HEK293 (cell line): ENCODE data around the gene DNAJC11.
A peak's percentile ranks its signal among the peaks of the same experiment; 100 is the strongest.
"Not testable (repeated sequence)": the region's sequence is repeated elsewhere in the genome, so short reads cannot be mapped to it uniquely, and the experiment has no call there.

Experiments used
- CTCF ChIA-PET: fragments of 350-600 bp; formaldehyde crosslinking; extraction: SDS; loops from one replicate; lab custom pipeline; 2021; ENCODE audit warnings: antibody characterized with exemption; lab: Yijun Ruan, JAX
- POLR2A ChIA-PET: fragments of 300-600 bp; formaldehyde crosslinking; extraction: SDS; loops from one replicate; lab custom pipeline; 2020; ENCODE audit warnings: antibody characterized with exemption, inconsistent platforms; lab: Yijun Ruan, JAX
- H3K27ac ChIP-seq: fragments of 200-500 bp; sonication (Bioruptor generic); 2 replicates; pipeline ENCODE4 v1.5.1; 2014; ENCODE audit warnings: low read depth, low read length, control low read depth, inconsistent platforms; ENCODE audit errors: extremely low read depth
- H3K36me3 ChIP-seq, 2 experiments: fragments of 200-500 bp in 1 of 2; sonication (Bioruptor generic) in 1 of 2; 1 replicate in 1 of 2; 2 replicates in 1 of 2; pipeline ENCODE4 v1.5.1; 2014 to 2017; ENCODE audit warnings: inconsistent platforms in 2 of 2, low read length in 2 of 2; ENCODE audit not compliant: control insufficient read depth in 2 of 2, insufficient read depth in 1 of 2
- H3K4me1 ChIP-seq: fragments of 200-500 bp; sonication (Bioruptor generic); 2 replicates; pipeline ENCODE4 v1.5.1; 2014; ENCODE audit warnings: mild to moderate bottlenecking, low read length, inconsistent platforms; ENCODE audit not compliant: control insufficient read depth, insufficient read depth
- H3K4me3 ChIP-seq: 2 replicates; pipeline ENCODE4 v1.5.1; 2011; ENCODE audit warnings: low read depth, mild to moderate bottlenecking, control low read depth, low read length, moderate library complexity
- H3K9me3 ChIP-seq: fragments of 200-500 bp; sonication (Bioruptor generic); 2 replicates; pipeline ENCODE4 v1.5.1; 2014; ENCODE audit warnings: low read depth, low read length, inconsistent platforms; ENCODE audit not compliant: control insufficient read depth, insufficient read depth
- EGR2 ChIP-seq: fragments of 450-650 bp; formaldehyde crosslinking; IDR thresholded peaks from 2 replicates; pipeline ENCODE4 v1.5.1; 2016; ENCODE audit warnings: low read depth, missing biosample characterization, missing genetic modification characterization
- KLF10 ChIP-seq: fragments of 450-650 bp; IDR thresholded peaks from 2 replicates; pipeline ENCODE4 v1.5.1; 2018; ENCODE audit warnings: missing biosample characterization, mild to moderate bottlenecking, missing genetic modification characterization
- PRDM1 ChIP-seq: fragments of 450-650 bp; formaldehyde crosslinking; IDR thresholded peaks from 2 replicates; pipeline ENCODE4; 2016; ENCODE audit warnings: missing biosample characterization, missing genetic modification characterization
- SCRT1 ChIP-seq: fragments of 450-650 bp; formaldehyde crosslinking; IDR thresholded peaks from 2 replicates; pipeline ENCODE4 v1.5.1; 2016; ENCODE audit warnings: missing biosample characterization, missing genetic modification characterization, borderline replicate concordance
- SCRT2 ChIP-seq: fragments of 450-650 bp; formaldehyde crosslinking; IDR thresholded peaks from 2 replicates; pipeline ENCODE4 v1.5.1; 2016; ENCODE audit warnings: missing biosample characterization, missing genetic modification characterization
- YY1 ChIP-seq: fragments of 450-650 bp; formaldehyde crosslinking; IDR thresholded peaks from 2 replicates; pipeline ENCODE4 v1.5.1; 2018; ENCODE audit warnings: missing biosample characterization, missing genetic modification characterization
- ZFHX2 ChIP-seq: fragments of 450-650 bp; formaldehyde crosslinking; conservative IDR thresholded peaks from 2 replicates; pipeline ENCODE4 v1.5.1; 2016; ENCODE audit warnings: missing biosample characterization, missing genetic modification characterization
- ZNF10 ChIP-seq: fragments of 450-650 bp; formaldehyde crosslinking; IDR thresholded peaks from 2 replicates; pipeline ENCODE4 v1.5.1; 2017; ENCODE audit warnings: missing biosample characterization, missing genetic modification characterization
- ZNF335 ChIP-seq: fragments of 450-650 bp; formaldehyde crosslinking; conservative IDR thresholded peaks from 2 replicates; pipeline ENCODE4 v1.5.1; 2016; ENCODE audit warnings: missing biosample characterization, missing genetic modification characterization
- ZNF501 ChIP-seq: fragments of 450-650 bp; formaldehyde crosslinking; IDR thresholded peaks from 2 replicates; pipeline ENCODE4 v1.5.1; 2016; ENCODE audit warnings: missing biosample characterization, missing genetic modification characterization
- ZNF529 ChIP-seq: fragments of 450-650 bp; formaldehyde crosslinking; IDR thresholded peaks from 2 replicates; pipeline ENCODE4 v1.5.1; 2017; ENCODE audit warnings: missing genetic modification characterization, missing biosample characterization; ENCODE audit not compliant: insufficient replicate concordance
- ZNF843 ChIP-seq: fragments of 450-650 bp; formaldehyde crosslinking; IDR thresholded peaks from 2 replicates; pipeline ENCODE4 v1.5.1; 2016; ENCODE audit warnings: missing biosample characterization, missing genetic modification characterization
- ZXDB ChIP-seq: fragments of 450-650 bp; formaldehyde crosslinking; IDR thresholded peaks from 2 replicates; pipeline ENCODE4 v1.5.1; 2016; ENCODE audit warnings: missing biosample characterization, missing genetic modification characterization
- TF ChIP-seq, protein P1 (sequence below): fragments of 450-650 bp; formaldehyde crosslinking; IDR thresholded peaks from 2 replicates; pipeline ENCODE4 v1.5.1; 2016; ENCODE audit warnings: missing biosample characterization, missing genetic modification characterization, low read depth
- TF ChIP-seq, protein P2 (sequence below): fragments of 450-650 bp; formaldehyde crosslinking; IDR thresholded peaks from 2 replicates; pipeline ENCODE4 v1.5.1; 2016; ENCODE audit warnings: missing biosample characterization, missing genetic modification characterization
- TF ChIP-seq, protein P3 (sequence below): fragments of 450-650 bp; formaldehyde crosslinking; IDR thresholded peaks from 2 replicates; pipeline ENCODE4 v1.5.1; 2017; ENCODE audit warnings: missing biosample characterization, missing genetic modification characterization
- TF ChIP-seq, protein P4 (sequence below): fragments of 450-650 bp; formaldehyde crosslinking; IDR thresholded peaks from 2 replicates; pipeline ENCODE4 v1.5.1; 2016; ENCODE audit warnings: missing biosample characterization, missing genetic modification characterization

The DNAJC11 gene

DNA sequence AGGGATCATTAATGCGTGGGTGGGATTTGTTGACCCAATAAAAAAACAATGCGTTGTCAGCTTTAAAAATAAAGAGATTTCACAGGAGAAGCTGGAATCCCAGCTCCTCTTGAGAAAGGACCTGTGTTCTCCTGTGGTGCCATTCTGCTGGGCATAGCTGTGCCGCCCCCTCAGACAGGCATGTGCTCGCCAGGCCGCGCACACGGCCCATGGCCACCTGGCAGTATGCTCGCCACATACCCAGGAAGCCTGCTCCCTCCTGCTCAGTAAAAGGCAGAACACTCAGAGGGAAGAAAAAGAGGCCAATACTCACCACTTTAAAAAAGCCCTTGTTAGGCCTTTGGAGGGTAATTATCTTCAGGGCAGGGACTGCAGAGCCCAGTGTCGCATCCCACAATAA lies 63.8 kb downstream of the DNAJC11 start (continued):
- no peak for TF ChIP-seq YY1 (tag by site-specific recombination)

DNA sequence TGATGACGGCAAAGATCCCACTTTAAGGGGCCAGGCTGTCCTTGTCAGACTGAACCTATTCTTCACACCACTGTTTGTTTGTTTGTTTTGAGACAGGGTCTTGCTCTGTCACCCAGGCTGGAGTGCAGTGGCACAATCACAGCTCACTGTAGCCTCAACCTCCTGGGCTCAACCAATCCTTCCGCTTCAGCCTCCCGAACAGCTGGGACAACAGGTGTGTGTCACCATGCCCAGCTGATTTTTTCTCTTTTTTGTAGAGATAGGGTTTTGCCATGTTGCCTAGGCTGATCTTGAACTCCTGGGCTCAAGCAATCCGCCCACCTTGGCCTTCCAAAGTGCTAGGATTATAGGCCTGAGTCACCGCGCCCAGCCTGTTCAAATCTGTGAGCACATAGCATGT lies 64.8 kb downstream of the DNAJC11 start:
- H3K9me3 ChIP-seq, POLR2A ChIA-PET, H3K4me1 ChIP-seq, H3K4me3 ChIP-seq, H3K27ac ChIP-seq: not testable (repeated sequence)
- CTCF ChIA-PET, result interaction anchor here (0.6 to 1.9 kb wide), 3 partner anchors 9 to 115 kb away, joined by 3 to 8 read pairs (median 4); no protein-coding TSS in a partner anchor
- H3K36me3 ChIP-seq, result peaks cover 21 to 95% of the 10 kb centered on the region in 2 experiments; a peak in 2 of 3 replicates
- peak; percentile 22; the same call in 1 of the 2 replicates for TF ChIP-seq ZFHX2
- peak; percentile 78 for TF ChIP-seq SCRT2 (tag by site-specific recombination)
- TF ChIP-seq SCRT1 (tag by site-specific recombination), result peak; percentile 67; the same call in 1 of the 2 replicates

DNA sequence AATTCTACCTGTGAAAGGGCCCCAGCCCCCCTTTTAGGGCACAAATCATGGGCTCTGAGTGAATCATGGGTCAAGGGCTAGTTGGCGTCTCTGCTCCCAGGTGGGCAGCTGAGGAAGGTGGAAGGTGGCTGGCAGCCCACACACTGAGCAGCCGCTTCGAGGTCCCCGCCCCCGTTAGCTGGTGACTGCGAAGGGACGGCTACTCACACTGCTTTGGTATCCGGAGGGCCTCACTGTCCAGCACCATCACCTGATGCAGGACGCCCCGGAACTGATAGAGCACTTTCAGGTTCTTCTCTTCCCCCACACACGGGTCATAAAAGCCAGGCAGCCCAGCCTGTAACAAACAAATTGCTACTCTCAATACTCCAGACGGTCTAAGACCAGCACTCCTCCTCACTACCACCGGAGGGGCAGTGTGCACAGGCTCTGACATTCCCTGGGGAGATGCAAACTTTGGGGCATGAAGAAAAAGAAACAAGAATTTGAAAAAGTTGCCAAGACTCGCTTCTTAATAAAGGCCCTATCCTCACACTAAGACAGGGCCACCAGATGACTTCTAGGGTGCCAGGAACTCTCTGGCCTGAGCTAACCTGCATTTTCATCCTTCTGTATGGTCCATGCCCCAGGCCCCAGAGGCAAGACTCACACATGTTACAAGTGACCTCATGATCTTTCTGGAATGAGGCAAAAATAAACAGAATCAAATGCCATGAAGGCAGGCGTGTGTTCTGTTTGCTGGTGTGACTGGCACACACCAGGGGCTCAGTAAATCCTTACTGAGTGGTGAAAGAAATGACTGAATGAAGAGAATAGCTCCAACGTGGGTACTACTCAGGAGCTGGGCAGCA lies 65.5 kb downstream of the DNAJC11 start:
- POLR2A ChIA-PET, result interaction anchor here (0.5 kb wide), 1 partner anchor 24 kb away, joined by 3 read pairs; no protein-coding TSS in a partner anchor
- no peak for TF ChIP-seq ZNF335 (tag by site-specific recombination)
- TF ChIP-seq ZNF501 (tag by site-specific recombination), result no peak
- TF ChIP-seq, protein P1, sequence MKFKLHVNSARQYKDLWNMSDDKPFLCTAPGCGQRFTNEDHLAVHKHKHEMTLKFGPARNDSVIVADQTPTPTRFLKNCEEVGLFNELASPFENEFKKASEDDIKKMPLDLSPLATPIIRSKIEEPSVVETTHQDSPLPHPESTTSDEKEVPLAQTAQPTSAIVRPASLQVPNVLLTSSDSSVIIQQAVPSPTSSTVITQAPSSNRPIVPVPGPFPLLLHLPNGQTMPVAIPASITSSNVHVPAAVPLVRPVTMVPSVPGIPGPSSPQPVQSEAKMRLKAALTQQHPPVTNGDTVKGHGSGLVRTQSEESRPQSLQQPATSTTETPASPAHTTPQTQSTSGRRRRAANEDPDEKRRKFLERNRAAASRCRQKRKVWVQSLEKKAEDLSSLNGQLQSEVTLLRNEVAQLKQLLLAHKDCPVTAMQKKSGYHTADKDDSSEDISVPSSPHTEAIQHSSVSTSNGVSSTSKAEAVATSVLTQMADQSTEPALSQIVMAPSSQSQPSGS (tag by site-specific recombination), result no peak
- no peak for TF ChIP-seq PRDM1 (tag by site-specific recombination)
- TF ChIP-seq, protein P2, sequence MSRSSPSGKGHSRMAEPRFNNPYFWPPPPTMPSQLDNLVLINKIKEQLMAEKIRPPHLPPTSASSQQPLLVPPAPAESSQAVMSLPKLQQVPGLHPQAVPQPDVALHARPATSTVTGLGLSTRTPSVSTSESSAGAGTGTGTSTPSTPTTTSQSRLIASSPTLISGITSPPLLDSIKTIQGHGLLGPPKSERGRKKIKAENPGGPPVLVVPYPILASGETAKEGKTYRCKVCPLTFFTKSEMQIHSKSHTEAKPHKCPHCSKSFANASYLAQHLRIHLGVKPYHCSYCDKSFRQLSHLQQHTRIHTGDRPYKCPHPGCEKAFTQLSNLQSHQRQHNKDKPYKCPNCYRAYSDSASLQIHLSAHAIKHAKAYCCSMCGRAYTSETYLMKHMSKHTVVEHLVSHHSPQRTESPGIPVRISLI (tag by site-specific recombination), result no peak
- peak; percentile 54; the same call in 1 of the 2 replicates for TF ChIP-seq EGR2 (tag by site-specific recombination)
- TF ChIP-seq ZXDB (tag by site-specific recombination), result no peak
- peak; percentile 71; the same call in 1 of the 2 replicates for TF ChIP-seq ZNF10 (tag by site-specific recombination)
- TF ChIP-seq ZNF529 (tag by site-specific recombination), result no peak
- TF ChIP-seq, protein P3, sequence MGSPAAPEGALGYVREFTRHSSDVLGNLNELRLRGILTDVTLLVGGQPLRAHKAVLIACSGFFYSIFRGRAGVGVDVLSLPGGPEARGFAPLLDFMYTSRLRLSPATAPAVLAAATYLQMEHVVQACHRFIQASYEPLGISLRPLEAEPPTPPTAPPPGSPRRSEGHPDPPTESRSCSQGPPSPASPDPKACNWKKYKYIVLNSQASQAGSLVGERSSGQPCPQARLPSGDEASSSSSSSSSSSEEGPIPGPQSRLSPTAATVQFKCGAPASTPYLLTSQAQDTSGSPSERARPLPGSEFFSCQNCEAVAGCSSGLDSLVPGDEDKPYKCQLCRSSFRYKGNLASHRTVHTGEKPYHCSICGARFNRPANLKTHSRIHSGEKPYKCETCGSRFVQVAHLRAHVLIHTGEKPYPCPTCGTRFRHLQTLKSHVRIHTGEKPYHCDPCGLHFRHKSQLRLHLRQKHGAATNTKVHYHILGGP (tag by site-specific recombination), result no peak
- no peak for TF ChIP-seq KLF10
- TF ChIP-seq, protein P4, sequence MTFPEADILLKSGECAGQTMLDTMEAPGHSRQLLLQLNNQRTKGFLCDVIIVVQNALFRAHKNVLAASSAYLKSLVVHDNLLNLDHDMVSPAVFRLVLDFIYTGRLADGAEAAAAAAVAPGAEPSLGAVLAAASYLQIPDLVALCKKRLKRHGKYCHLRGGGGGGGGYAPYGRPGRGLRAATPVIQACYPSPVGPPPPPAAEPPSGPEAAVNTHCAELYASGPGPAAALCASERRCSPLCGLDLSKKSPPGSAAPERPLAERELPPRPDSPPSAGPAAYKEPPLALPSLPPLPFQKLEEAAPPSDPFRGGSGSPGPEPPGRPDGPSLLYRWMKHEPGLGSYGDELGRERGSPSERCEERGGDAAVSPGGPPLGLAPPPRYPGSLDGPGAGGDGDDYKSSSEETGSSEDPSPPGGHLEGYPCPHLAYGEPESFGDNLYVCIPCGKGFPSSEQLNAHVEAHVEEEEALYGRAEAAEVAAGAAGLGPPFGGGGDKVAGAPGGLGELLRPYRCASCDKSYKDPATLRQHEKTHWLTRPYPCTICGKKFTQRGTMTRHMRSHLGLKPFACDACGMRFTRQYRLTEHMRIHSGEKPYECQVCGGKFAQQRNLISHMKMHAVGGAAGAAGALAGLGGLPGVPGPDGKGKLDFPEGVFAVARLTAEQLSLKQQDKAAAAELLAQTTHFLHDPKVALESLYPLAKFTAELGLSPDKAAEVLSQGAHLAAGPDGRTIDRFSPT, result no peak
- no peak for TF ChIP-seq ZNF843 (tag by site-specific recombination)
- TF ChIP-seq ZFHX2, result peak; percentile 32; the same call in 1 of the 2 replicates
- Histone ChIP-seq H3K36me3 (peaks cover 20 to 98% of the 10 kb centered on the region in 2 experiments; a peak in 2 of 3 replicates), H3K27ac (no peak overlapping the region), H3K9me3 (no peaks in the 10 kb centered on the region), H3K4me3 (no peak overlapping the region), H3K4me1 (no peaks in the 10 kb centered on the region)
- CTCF ChIA-PET, result interaction anchor here (0.6 to 1.9 kb wide), 2 partner anchors 10 to 115 kb away, joined by 4 to 8 read pairs; no protein-coding TSS in a partner anchor
